ENCODE data around the gene GNAI3. TPM values are rescaled to one million over a fixed set of nuclear protein-coding genes. Genes with fewer than 3 reads are reported as not detected.

The GNAI3 gene
- total RNA-seq, 1 experiment from 2014 or later, result 9.9 TPM

GRCh38 chr1:109579491-109579890, 31.1 kb downstream of the GNAI3 start:
- no CpG with 5 or more reads among the region's 1 CpG for WGBS (ENCODE audit: extremely low coverage, insufficient read length, low lambda C conversion rate)

More at GRCh38 chr1:109579491-109579890, 31.1 kb downstream of the GNAI3 start:
- no peak overlapping the region for H3K4me2 ChIP-seq (ENCODE audit: insufficient read depth, insufficient read length, low read length)
- no peak for DNase-seq
- no peak overlapping the region for H2BK20ac ChIP-seq (ENCODE audit: low read depth, low read length, poor library complexity, severe bottlenecking)
- H2AK5ac ChIP-seq (ENCODE audit: insufficient read length, low read length), result no peak overlapping the region
- H2BK15ac ChIP-seq (ENCODE audit: low read depth, low read length), result no peak overlapping the region
- H3K23me2 ChIP-seq (ENCODE audit: insufficient read length, low read depth, low read length, poor library complexity, severe bottlenecking), result no peaks in the 10 kb centered on the region
- no peak overlapping the region for H2AFZ ChIP-seq (ENCODE audit: low read length)
- H3K9ac ChIP-seq (ENCODE audit: extremely low read depth, insufficient read length, low read length), result no peak overlapping the region
- H3T11ph ChIP-seq (ENCODE audit: low read length), result no peak overlapping the region
- H2BK5ac ChIP-seq (ENCODE audit: insufficient read length, low read length), result no peak overlapping the region
- Mint-ChIP-seq H3K9me3 (no peaks in the 10 kb centered on the region), H3K36me3 (ENCODE audit: insufficient read depth in 1 of 3, low read depth in 3 of 3) (peaks cover 12 to 52% (median 46%) of the 10 kb centered on the region in 3 experiments; a peak in 6 of 7 replicates), H3K4me1 (no peaks in the 10 kb centered on the region), H3K27me3 (ENCODE audit: low read depth) (no peaks in the 10 kb centered on the region), H3K4me3 (no peak overlapping the region), H3K27ac (no peak overlapping the region)
- H4K5ac ChIP-seq (ENCODE audit: insufficient read length, low read depth, low read length), result no peak overlapping the region
- H3K9me3 ChIP-seq (ENCODE audit: control insufficient read depth, low read depth, low read length), result no peaks in the 10 kb centered on the region
- H3K27ac ChIP-seq (ENCODE audit: insufficient read length, low read depth, low read length), result no peak overlapping the region
- no peak overlapping the region for H3K14ac ChIP-seq (ENCODE audit: insufficient read depth, low read length)
- no peak overlapping the region for H3K4ac ChIP-seq (ENCODE audit: low read depth, low read length)
- H3K79me1 ChIP-seq (ENCODE audit: insufficient read depth, low read depth, low read length, poor library complexity, severe bottlenecking), result no peaks in the 10 kb centered on the region
- no peaks in the 10 kb centered on the region for H3K79me2 ChIP-seq (ENCODE audit: insufficient read depth, low read length)
- TF ChIP-seq, protein P1, sequence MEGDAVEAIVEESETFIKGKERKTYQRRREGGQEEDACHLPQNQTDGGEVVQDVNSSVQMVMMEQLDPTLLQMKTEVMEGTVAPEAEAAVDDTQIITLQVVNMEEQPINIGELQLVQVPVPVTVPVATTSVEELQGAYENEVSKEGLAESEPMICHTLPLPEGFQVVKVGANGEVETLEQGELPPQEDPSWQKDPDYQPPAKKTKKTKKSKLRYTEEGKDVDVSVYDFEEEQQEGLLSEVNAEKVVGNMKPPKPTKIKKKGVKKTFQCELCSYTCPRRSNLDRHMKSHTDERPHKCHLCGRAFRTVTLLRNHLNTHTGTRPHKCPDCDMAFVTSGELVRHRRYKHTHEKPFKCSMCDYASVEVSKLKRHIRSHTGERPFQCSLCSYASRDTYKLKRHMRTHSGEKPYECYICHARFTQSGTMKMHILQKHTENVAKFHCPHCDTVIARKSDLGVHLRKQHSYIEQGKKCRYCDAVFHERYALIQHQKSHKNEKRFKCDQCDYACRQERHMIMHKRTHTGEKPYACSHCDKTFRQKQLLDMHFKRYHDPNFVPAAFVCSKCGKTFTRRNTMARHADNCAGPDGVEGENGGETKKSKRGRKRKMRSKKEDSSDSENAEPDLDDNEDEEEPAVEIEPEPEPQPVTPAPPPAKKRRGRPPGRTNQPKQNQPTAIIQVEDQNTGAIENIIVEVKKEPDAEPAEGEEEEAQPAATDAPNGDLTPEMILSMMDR (conservative IDR thresholded peaks at IDR 0.05), result no peak
- no peaks in the 10 kb centered on the region for H4K20me1 ChIP-seq (ENCODE audit: control insufficient read depth, insufficient read depth, insufficient read length)
- H4K91ac ChIP-seq (ENCODE audit: insufficient read length, low read depth, low read length), result no peak overlapping the region
- H4K8ac ChIP-seq (replicated peaks; ENCODE audit: insufficient read length, low read depth, low read length), result no peak overlapping the region
- H3K23ac ChIP-seq (ENCODE audit: insufficient read length, low read depth, low read length), result no peak overlapping the region
- H3K27me3 ChIP-seq (ENCODE audit: insufficient read depth, low read length), result no peaks in the 10 kb centered on the region
- H2BK120ac ChIP-seq (ENCODE audit: low read depth, low read length, poor library complexity, severe bottlenecking), result no peak overlapping the region
- H3K4me1 ChIP-seq (ENCODE audit: insufficient read depth, low read length), result no peaks in the 10 kb centered on the region
- H3K18ac ChIP-seq (ENCODE audit: insufficient read length, low read depth, low read length), result no peak overlapping the region
- H3K56ac ChIP-seq (ENCODE audit: insufficient read length, low read depth, low read length), result no peak overlapping the region
- no peak overlapping the region for H2BK12ac ChIP-seq (ENCODE audit: insufficient read length, low read depth, low read length)

Measured in H9 (cell line).